Measurements from ENCODE around the gene POC1A.
A peak's percentile ranks its signal among the peaks of the same experiment; 100 is the strongest.

Gene POC1A

GRCh38 chr3:52197842-52198625 is 43.8 kb upstream of the POC1A start, which contains the start of gene ALAS1:
TSS of gene ALAS1 (plus strand) at chr3:52198160. CDS start at chr3:52199242, 1,082 bp downstream.
- no peak for TF ChIP-seq CTCF (conservative IDR thresholded peaks at IDR 0.05; ENCODE audit: low read length)
- peak; percentile 76 for DNase-seq (ENCODE audit: low read depth)
- H3K4me3 ChIP-seq (ENCODE audit: low read length): peak within 1 kb of the TSS; percentile 83

GRCh38 chr3:52197499-52197841 is 43.2 kb upstream of the POC1A start:
- no peak for TF ChIP-seq CTCF (conservative IDR thresholded peaks at IDR 0.05; ENCODE audit: low read length)
- no peak for DNase-seq (ENCODE audit: low read depth)
- H3K4me3 ChIP-seq (ENCODE audit: low read length): peak overlapping the region; percentile 83

- no peak for TF ChIP-seq CTCF (conservative IDR thresholded peaks at IDR 0.05; ENCODE audit: low read length)
- no peak for DNase-seq (ENCODE audit: low read depth)
- H3K4me3 ChIP-seq (ENCODE audit: low read length): no peak overlapping the region
Observed at GRCh38 chr3:52196977-52197376, 42.8 kb upstream of the POC1A start.

GRCh38 chr3:52195823-52196331 is 41.7 kb upstream of the POC1A start:
- peak; percentile 84 for DNase-seq (ENCODE audit: low read depth)
- no peak for TF ChIP-seq CTCF (conservative IDR thresholded peaks at IDR 0.05; ENCODE audit: low read length)
- no peak overlapping the region for H3K4me3 ChIP-seq (ENCODE audit: low read length)

GRCh38 chr3:52195291-52195597 is 41.0 kb upstream of the POC1A start:
- no peak for DNase-seq (ENCODE audit: low read depth)
- TF ChIP-seq CTCF (conservative IDR thresholded peaks at IDR 0.05; ENCODE audit: low read length): no peak

GRCh38 chr3:52194485-52195290 is 40.5 kb upstream of the POC1A start:
- H3K4me3 ChIP-seq (ENCODE audit: low read length): no peak overlapping the region
- DNase-seq (ENCODE audit: low read depth): no peak
- no peak for TF ChIP-seq CTCF (conservative IDR thresholded peaks at IDR 0.05; ENCODE audit: low read length)

More at GRCh38 chr3:52195291-52195597, 41.0 kb upstream of the POC1A start:
- H3K4me3 ChIP-seq (ENCODE audit: low read length): no peak overlapping the region
